GM12864 (cell line): ENCODE results near the gene SPSB4.

ENCODE experiments used
- DNase-seq: peaks from one replicate; pipeline ENCODE4 v3.0.0-alpha.2; 2011; ENCODE audit warnings: low read depth
- H3K4me3 ChIP-seq: 2 replicates; pipeline ENCODE4 v1.5.1; 2011; ENCODE audit warnings: mild to moderate bottlenecking, low read depth, low read length, control low read depth
- CTCF ChIP-seq: IDR thresholded peaks from 2 replicates; pipeline ENCODE4 v1.5.1; 2011; ENCODE audit warnings: low read depth, mild to moderate bottlenecking, moderate library complexity, low read length, control low read depth, inconsistent platforms; ENCODE audit errors: missing control alignments

The SPSB4 gene

GRCh38 chr3:141124715-141125114, 73.6 kb downstream of the SPSB4 start:
- TF ChIP-seq CTCF: no peak
- DNase-seq: no peak
- no peak overlapping the region for H3K4me3 ChIP-seq

- H3K4me3 ChIP-seq: no peak overlapping the region
- TF ChIP-seq CTCF: no peak
- DNase-seq: no peak
Measured at GRCh38 chr3:141125351-141125750, 74.2 kb downstream of the SPSB4 start.

GRCh38 chr3:141126661-141127343, 75.7 kb downstream of the SPSB4 start:
- no peak for TF ChIP-seq CTCF
- no peak for DNase-seq
- no peak overlapping the region for H3K4me3 ChIP-seq

GRCh38 chr3:141127344-141128125, 76.4 kb downstream of the SPSB4 start:
- no peak for TF ChIP-seq CTCF
- DNase-seq: no peak
- no peak overlapping the region for H3K4me3 ChIP-seq

- H3K4me3 ChIP-seq: no peak overlapping the region
- TF ChIP-seq CTCF: no peak
- no peak for DNase-seq
Measured at GRCh38 chr3:141128126-141128777, 77.1 kb downstream of the SPSB4 start.

- no peak for TF ChIP-seq CTCF
- no peak overlapping the region for H3K4me3 ChIP-seq
- DNase-seq: no peak
Measured at GRCh38 chr3:141129049-141129448, 77.9 kb downstream of the SPSB4 start.
